HEK293T (cell line): Measurements from ENCODE around the gene SCUBE2.

Experiments
- ARNT ChIP-seq: fragments of 450-650 bp; IDR thresholded peaks from 2 replicates; pipeline ENCODE4 v1.6.1; 2017; ENCODE audit warnings: mild to moderate bottlenecking
- BHLHE40 ChIP-seq: fragments of 450-650 bp; IDR thresholded peaks from 2 replicates; pipeline ENCODE4 v1.6.1; 2016; ENCODE audit warnings: mild to moderate bottlenecking, moderate library complexity, borderline replicate concordance
- CTBP1 ChIP-seq: fragments of 450-650 bp; IDR thresholded peaks from 2 replicates; pipeline ENCODE4 v1.6.1; 2016; ENCODE audit warnings: borderline replicate concordance
- ELF4 ChIP-seq: fragments of 450-650 bp; IDR thresholded peaks from 2 replicates; pipeline ENCODE4 v1.6.1; 2017; ENCODE audit warnings: antibody characterized with exemption
- HDGF ChIP-seq: fragments of 450-650 bp; IDR thresholded peaks from 2 replicates; pipeline ENCODE4 v1.6.1; 2017; ENCODE audit warnings: antibody characterized with exemption, borderline replicate concordance
- NFRKB ChIP-seq: fragments of 450-650 bp; IDR thresholded peaks from 2 replicates; pipeline ENCODE4 v1.6.1; 2016; ENCODE audit warnings: mild to moderate bottlenecking, moderate library complexity
- TARDBP ChIP-seq: fragments of 450-650 bp; IDR thresholded peaks from 2 replicates; pipeline ENCODE4 v1.6.1; 2016
- ZNF384 ChIP-seq: fragments of 450-650 bp; IDR thresholded peaks from 2 replicates; pipeline ENCODE4 v1.6.1; 2016

- TF ChIP-seq ELF4 (no peak), ARNT (no peak), TARDBP (no peak), CTBP1 (no peak), BHLHE40 (no peak), NFRKB (no peak), ZNF384 (no peak), HDGF (no peak)
Measured at GRCh38 chr11:9014826-9015225, 76.6 kb downstream of the SCUBE2 start.
